NCI-H2196 (cell line): ENCODE data around the gene GOLGA8T.
"Not testable (repeated sequence)": the region's sequence is repeated elsewhere in the genome, so short reads cannot be mapped to it uniquely, and the experiment has no call there.

Experiments used
- DNase-seq: peaks from one replicate; lab custom pipeline; 2025; ENCODE audit not compliant: unreplicated experiment; lab: John Stamatoyannopoulos, UW

GOLGA8T gene

DNA sequence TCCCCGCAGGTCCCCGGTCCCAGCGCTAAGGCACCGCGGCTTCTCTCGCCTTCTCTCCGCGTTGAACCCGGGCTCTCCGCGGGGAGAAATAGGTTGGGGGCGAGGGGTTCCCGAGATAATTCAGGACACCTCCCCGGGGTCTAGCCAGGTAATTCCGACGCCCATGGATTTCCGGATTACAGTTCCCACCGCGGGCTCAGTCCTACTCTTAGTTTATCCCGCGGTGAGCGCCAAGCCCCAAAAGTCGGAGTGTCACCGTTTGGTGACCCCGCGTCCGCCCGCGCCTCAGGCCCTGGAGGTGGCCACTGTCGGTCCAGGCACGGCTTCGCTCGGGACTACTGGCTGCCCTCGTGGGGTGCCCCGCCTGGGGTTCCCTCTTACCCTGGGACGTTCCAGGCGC, 56.8 kb downstream of the GOLGA8T start:
- DNase-seq, result not testable (repeated sequence)

DNA sequence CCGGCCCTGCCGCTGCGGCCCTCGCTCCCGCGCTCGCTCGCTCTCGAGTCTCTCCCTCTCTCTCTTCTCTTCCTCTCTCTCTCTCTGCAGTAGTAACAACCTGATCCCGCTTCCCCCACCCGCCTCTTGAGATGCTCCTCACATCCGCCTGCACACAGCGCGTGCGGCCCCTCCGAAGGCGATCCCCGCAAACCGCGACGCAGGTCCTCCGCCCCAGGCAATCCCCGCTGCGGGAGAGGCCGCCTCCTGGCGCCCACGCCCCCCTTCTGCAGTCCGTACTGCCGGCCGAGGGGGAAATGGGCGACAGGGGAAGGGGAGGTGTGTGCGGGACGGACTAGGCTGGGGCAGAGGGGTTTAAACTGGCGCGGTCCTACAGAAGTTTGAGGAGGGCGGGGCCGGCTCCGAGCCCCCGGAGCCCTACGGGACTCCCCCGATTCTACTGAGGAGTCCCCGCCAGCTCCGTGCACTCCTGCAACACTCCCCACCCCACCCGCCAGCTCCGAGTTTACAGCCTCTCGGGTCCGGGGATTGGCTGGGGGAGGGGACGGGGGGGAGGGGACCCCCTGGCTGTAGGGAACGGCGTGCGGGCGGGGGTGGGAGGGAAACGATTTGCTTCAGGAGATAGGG, 57.4 kb downstream of the GOLGA8T start:
- not testable (repeated sequence) for DNase-seq

DNA sequence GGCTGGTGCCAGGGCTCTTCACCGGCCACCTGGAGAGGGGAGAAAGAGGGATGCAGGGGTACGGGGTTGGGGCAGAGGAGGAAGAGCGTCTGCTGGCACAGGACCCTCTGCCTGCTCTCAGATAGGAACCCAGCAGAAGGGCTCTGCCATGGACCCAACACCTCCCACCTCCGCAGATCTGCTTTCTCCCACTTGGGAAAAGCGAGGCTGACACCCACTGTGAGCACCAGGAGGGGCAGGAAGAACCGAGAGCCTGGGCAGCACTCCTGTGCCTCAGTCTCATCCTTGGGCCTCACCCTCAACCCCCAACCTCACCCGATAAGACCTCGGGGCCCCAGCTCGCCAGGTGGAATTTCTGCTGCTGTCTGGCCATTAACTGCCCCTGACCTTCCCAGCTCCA, 58.0 kb downstream of the GOLGA8T start:
- not testable (repeated sequence) for DNase-seq
